ENCODE data around the gene VAMP5.

- TF ChIP-seq POLR2AphosphoS5 (IDR thresholded peaks at IDR 0.05; ENCODE audit: low read depth, low read length) (no peak), ZNF274 (IDR thresholded peaks at IDR 0.05; ENCODE audit: low read depth, low read length) (no peak), EZH2 (IDR thresholded peaks at IDR 0.05) (no peak), SRF (IDR thresholded peaks at IDR 0.05; ENCODE audit: low read depth) (no peak), SIN3A (IDR thresholded peaks at IDR 0.05; ENCODE audit: low read depth) (no peak), POLR2A (IDR thresholded peaks at IDR 0.05; ENCODE audit: borderline replicate concordance, extremely low read depth, insufficient read depth, insufficient read length) (no peak), YY1 (IDR thresholded peaks at IDR 0.05; ENCODE audit: extremely low read depth, insufficient replicate concordance, low read depth, low read length) (no peak), JUND (IDR thresholded peaks at IDR 0.05) (no peak), EZH2phosphoT487 (IDR thresholded peaks at IDR 0.05; ENCODE audit: borderline replicate concordance) (no peak), TCF7L2 (IDR thresholded peaks at IDR 0.05; ENCODE audit: borderline replicate concordance, extremely low read depth, insufficient read depth, insufficient read length) (no peak), CBX3 (IDR thresholded peaks at IDR 0.05; ENCODE audit: low read depth) (no peak), FOSL1 (IDR thresholded peaks at IDR 0.05; ENCODE audit: low read depth) (no peak)
- TF ChIP-seq, protein P1, sequence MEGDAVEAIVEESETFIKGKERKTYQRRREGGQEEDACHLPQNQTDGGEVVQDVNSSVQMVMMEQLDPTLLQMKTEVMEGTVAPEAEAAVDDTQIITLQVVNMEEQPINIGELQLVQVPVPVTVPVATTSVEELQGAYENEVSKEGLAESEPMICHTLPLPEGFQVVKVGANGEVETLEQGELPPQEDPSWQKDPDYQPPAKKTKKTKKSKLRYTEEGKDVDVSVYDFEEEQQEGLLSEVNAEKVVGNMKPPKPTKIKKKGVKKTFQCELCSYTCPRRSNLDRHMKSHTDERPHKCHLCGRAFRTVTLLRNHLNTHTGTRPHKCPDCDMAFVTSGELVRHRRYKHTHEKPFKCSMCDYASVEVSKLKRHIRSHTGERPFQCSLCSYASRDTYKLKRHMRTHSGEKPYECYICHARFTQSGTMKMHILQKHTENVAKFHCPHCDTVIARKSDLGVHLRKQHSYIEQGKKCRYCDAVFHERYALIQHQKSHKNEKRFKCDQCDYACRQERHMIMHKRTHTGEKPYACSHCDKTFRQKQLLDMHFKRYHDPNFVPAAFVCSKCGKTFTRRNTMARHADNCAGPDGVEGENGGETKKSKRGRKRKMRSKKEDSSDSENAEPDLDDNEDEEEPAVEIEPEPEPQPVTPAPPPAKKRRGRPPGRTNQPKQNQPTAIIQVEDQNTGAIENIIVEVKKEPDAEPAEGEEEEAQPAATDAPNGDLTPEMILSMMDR (IDR thresholded peaks at IDR 0.05 in 2 of 3, conservative IDR thresholded peaks at IDR 0.05 in 1 of 3; ENCODE audit: borderline replicate concordance in 1 of 3, insufficient read depth in 1 of 3, low read depth in 2 of 3, low read length in 2 of 3): no peak
- TF ChIP-seq, protein P2, sequence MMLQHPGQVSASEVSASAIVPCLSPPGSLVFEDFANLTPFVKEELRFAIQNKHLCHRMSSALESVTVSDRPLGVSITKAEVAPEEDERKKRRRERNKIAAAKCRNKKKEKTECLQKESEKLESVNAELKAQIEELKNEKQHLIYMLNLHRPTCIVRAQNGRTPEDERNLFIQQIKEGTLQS (IDR thresholded peaks at IDR 0.05): no peak
These were observed 6.7 kb downstream of the VAMP5 start for GRCh38 chr2:85590950-85591349.

Data from HCT116 (cell line).